Naive B cell (primary cell): ENCODE results near the gene PLCXD3. TPM values are rescaled to one million over a fixed set of nuclear protein-coding genes. Genes with fewer than 3 reads are reported as not detected.

Experiments used
- ATAC-seq, 2 donors: fragments of 150-1000 bp; cut with Tn5 transposase; 2 replicates each; pipeline ENCODE4 v1.10.0; 2021; ENCODE audit warnings: low read depth in 2 of 2, mild to moderate bottlenecking in 2 of 2, moderate library complexity in 2 of 2
- DNase-seq: peaks from one replicate; pipeline ENCODE4 v3.0.0; 2022
- H3K27ac Mint-ChIP-seq, 6 donors: one replicate each; pipeline ENCODE4 v1.8.0; 2020 to 2022; ENCODE audit warnings: mild to moderate bottlenecking in 6 of 6, mixed read lengths in 6 of 6, moderate library complexity in 5 of 6, inconsistent platforms in 2 of 6
- H3K27me3 Mint-ChIP-seq, 3 donors: one replicate each; pipeline ENCODE4 v1.8.0; 2021 to 2022; ENCODE audit warnings: mixed read lengths in 3 of 3, mild to moderate bottlenecking in 1 of 3
- H3K36me3 Mint-ChIP-seq, 2 donors: one replicate each; pipeline ENCODE4 v1.8.0; 2020 to 2022; ENCODE audit warnings: mixed read lengths in 2 of 2, inconsistent platforms in 1 of 2, mild to moderate bottlenecking in 1 of 2
- H3K4me1 Mint-ChIP-seq, 3 donors: one replicate each; pipeline ENCODE4 v1.8.0; 2020 to 2022; ENCODE audit warnings: mixed read lengths in 3 of 3, inconsistent platforms in 1 of 3, mild to moderate bottlenecking in 1 of 3, moderate library complexity in 1 of 3
- H3K4me3 Mint-ChIP-seq, 8 donors: one replicate each; pipeline ENCODE4 v1.8.0; 2020 to 2022; ENCODE audit warnings: mild to moderate bottlenecking in 8 of 8, mixed read lengths in 8 of 8, moderate library complexity in 8 of 8, inconsistent platforms in 2 of 8
- H3K9me3 Mint-ChIP-seq, 7 donors: one replicate each; pipeline ENCODE4 v1.8.0; 2020 to 2022; ENCODE audit warnings: mixed read lengths in 7 of 7, mild to moderate bottlenecking in 5 of 7, inconsistent platforms in 2 of 7, moderate library complexity in 1 of 7
- polyA plus RNA-seq, 6 donors: library from polyadenylated mRNA; unstranded; fragments of 300-500 nt; fragmentation: Illumina TruSeq; gene quantifications; one replicate each; pipeline ENCODE4 v1.2.3, GENCODE V29; 2021; ENCODE audit warnings: low read depth in 6 of 6

Gene PLCXD3
- polyA plus RNA-seq = not detected

- H3K36me3 Mint-ChIP-seq = peaks cover 0 to 8% of the 10 kb centered on the region in 2 donors
- H3K4me3 Mint-ChIP-seq = no peak within 1 kb of the TSS
- H3K4me1 Mint-ChIP-seq = peaks cover 0 to 3% (median 2%) of the 10 kb centered on the region in 3 donors
- peaks cover 0 to 7% (median 3%) of the 10 kb centered on the region in 7 donors for H3K9me3 Mint-ChIP-seq
- no peak within 1 kb of the TSS for H3K27ac Mint-ChIP-seq
- ATAC-seq = no peak
- H3K27me3 Mint-ChIP-seq = peaks cover 23 to 30% (median 24%) of the 10 kb centered on the region in 3 donors
- no peak for DNase-seq
Measured at GRCh38 chr5:41510176-41510831, at the start of gene PLCXD3. Gene PLCXD3, minus strand, starts transcription at chr5:41510601. Its CDS starts 75 bp downstream, at chr5:41510526.

- Mint-ChIP-seq H3K36me3 (no peaks in the 10 kb centered on the region), H3K4me1 (no peaks in the 10 kb centered on the region), H3K4me3 (no peak overlapping the region), H3K27ac (no peak overlapping the region), H3K27me3 (no peaks in the 10 kb centered on the region), H3K9me3 (peaks cover 4 to 18% (median 8%) of the 10 kb centered on the region in 7 donors)
- DNase-seq (no peak), ATAC-seq (no peak)
Measured at GRCh38 chr5:41559184-41559583, 48.8 kb upstream of the PLCXD3 start.

GRCh38 chr5:41558295-41558694 lies 47.9 kb upstream of the PLCXD3 start:
- DNase-seq = no peak
- Mint-ChIP-seq H3K9me3 (peaks cover 0 to 10% (median 8%) of the 10 kb centered on the region in 7 donors), H3K36me3 (no peaks in the 10 kb centered on the region), H3K27ac (no peak overlapping the region), H3K4me3 (no peak overlapping the region), H3K4me1 (no peaks in the 10 kb centered on the region), H3K27me3 (no peaks in the 10 kb centered on the region)
- no peak for ATAC-seq

- Mint-ChIP-seq H3K36me3 (no peaks in the 10 kb centered on the region), H3K27me3 (no peaks in the 10 kb centered on the region), H3K9me3 (peaks cover 10 to 22% (median 15%) of the 10 kb centered on the region in 7 donors), H3K4me1 (no peaks in the 10 kb centered on the region), H3K27ac (no peak overlapping the region), H3K4me3 (no peak overlapping the region)
- no peak for ATAC-seq
- DNase-seq = no peak
Measured at GRCh38 chr5:41547991-41548390, 37.6 kb upstream of the PLCXD3 start.

GRCh38 chr5:41542183-41542582 lies 31.8 kb upstream of the PLCXD3 start:
- H3K27me3 Mint-ChIP-seq = no peaks in the 10 kb centered on the region
- H3K27ac Mint-ChIP-seq = no peak overlapping the region
- H3K4me3 Mint-ChIP-seq = no peak overlapping the region
- H3K9me3 Mint-ChIP-seq = peaks cover 0 to 37% (median 4%) of the 10 kb centered on the region in 7 donors
- ATAC-seq (no peak), DNase-seq (no peak)
- no peaks in the 10 kb centered on the region for H3K36me3 Mint-ChIP-seq
- H3K4me1 Mint-ChIP-seq = no peaks in the 10 kb centered on the region

GRCh38 chr5:41539454-41539853 lies 29.1 kb upstream of the PLCXD3 start:
- no peak for ATAC-seq

GRCh38 chr5:41537581-41537980 lies 27.2 kb upstream of the PLCXD3 start:
- Mint-ChIP-seq H3K4me3 (no peak overlapping the region), H3K9me3 (peaks cover 0 to 38% (median 9%) of the 10 kb centered on the region in 7 donors), H3K27ac (no peak overlapping the region), H3K4me1 (no peaks in the 10 kb centered on the region), H3K27me3 (no peaks in the 10 kb centered on the region), H3K36me3 (no peaks in the 10 kb centered on the region)
- ATAC-seq (no peak), DNase-seq (no peak)

More at GRCh38 chr5:41539454-41539853, 29.1 kb upstream of the PLCXD3 start:
- H3K36me3 Mint-ChIP-seq = no peaks in the 10 kb centered on the region
- H3K4me3 Mint-ChIP-seq = no peak overlapping the region
- DNase-seq = no peak
- H3K27ac Mint-ChIP-seq = no peak overlapping the region
- H3K4me1 Mint-ChIP-seq = no peaks in the 10 kb centered on the region
- H3K27me3 Mint-ChIP-seq = no peaks in the 10 kb centered on the region
- peaks cover 0 to 38% (median 9%) of the 10 kb centered on the region in 7 donors for H3K9me3 Mint-ChIP-seq

- no peak for ATAC-seq
- no peaks in the 10 kb centered on the region for H3K36me3 Mint-ChIP-seq
Measured at GRCh38 chr5:41532485-41532884, 22.1 kb upstream of the PLCXD3 start.

GRCh38 chr5:41527201-41527779 lies 16.9 kb upstream of the PLCXD3 start:
- no peak for ATAC-seq
- no peaks in the 10 kb centered on the region for H3K36me3 Mint-ChIP-seq
- no peaks in the 10 kb centered on the region for H3K27me3 Mint-ChIP-seq
- H3K4me1 Mint-ChIP-seq = no peaks in the 10 kb centered on the region
- no peak overlapping the region for H3K4me3 Mint-ChIP-seq
- H3K9me3 Mint-ChIP-seq = peaks cover 0 to 8% (median 3%) of the 10 kb centered on the region in 7 donors
- H3K27ac Mint-ChIP-seq = no peak overlapping the region
- no peak for DNase-seq

More at GRCh38 chr5:41532485-41532884, 22.1 kb upstream of the PLCXD3 start:
- H3K4me3 Mint-ChIP-seq = no peak overlapping the region
- no peak overlapping the region for H3K27ac Mint-ChIP-seq
- H3K4me1 Mint-ChIP-seq = no peaks in the 10 kb centered on the region
- H3K9me3 Mint-ChIP-seq = peaks cover 0 to 9% (median 8%) of the 10 kb centered on the region in 7 donors
- no peak for DNase-seq
- H3K27me3 Mint-ChIP-seq = no peaks in the 10 kb centered on the region

- ATAC-seq = no peak
- H3K4me3 Mint-ChIP-seq = no peak overlapping the region
- H3K36me3 Mint-ChIP-seq = no peaks in the 10 kb centered on the region
- H3K27me3 Mint-ChIP-seq = no peaks in the 10 kb centered on the region
- DNase-seq = no peak
- H3K27ac Mint-ChIP-seq = no peak overlapping the region
- H3K4me1 Mint-ChIP-seq = no peaks in the 10 kb centered on the region
- H3K9me3 Mint-ChIP-seq = peaks cover 0 to 8% (median 3%) of the 10 kb centered on the region in 7 donors
Measured at GRCh38 chr5:41526699-41527098, 16.3 kb upstream of the PLCXD3 start.

GRCh38 chr5:41524174-41524573 lies 13.8 kb upstream of the PLCXD3 start:
- Mint-ChIP-seq H3K27me3 (no peaks in the 10 kb centered on the region), H3K4me1 (no peaks in the 10 kb centered on the region), H3K36me3 (no peaks in the 10 kb centered on the region), H3K9me3 (peaks cover 0 to 6% (median 3%) of the 10 kb centered on the region in 7 donors), H3K27ac (no peak overlapping the region), H3K4me3 (no peak overlapping the region)
- no peak for DNase-seq
- ATAC-seq = no peak

- DNase-seq (no peak), ATAC-seq (no peak)
- Mint-ChIP-seq H3K27ac (peak overlapping the region in 1 of 6 donors; percentile 10), H3K9me3 (peaks cover 0 to 5% (median 0%) of the 10 kb centered on the region in 7 donors), H3K36me3 (no peaks in the 10 kb centered on the region), H3K4me3 (no peak overlapping the region), H3K4me1 (no peaks in the 10 kb centered on the region), H3K27me3 (no peaks in the 10 kb centered on the region)
Measured at GRCh38 chr5:41522193-41522786, 11.9 kb upstream of the PLCXD3 start.

- Mint-ChIP-seq H3K4me3 (no peak overlapping the region), H3K27ac (no peak overlapping the region), H3K9me3 (peaks cover 0 to 5% (median 0%) of the 10 kb centered on the region in 7 donors), H3K27me3 (peaks cover 0 to 3% (median 0%) of the 10 kb centered on the region in 3 donors), H3K36me3 (no peaks in the 10 kb centered on the region), H3K4me1 (no peaks in the 10 kb centered on the region)
- DNase-seq (no peak), ATAC-seq (no peak)
Measured at GRCh38 chr5:41519801-41520200, 9.4 kb upstream of the PLCXD3 start.

GRCh38 chr5:41517909-41518308 lies 7.5 kb upstream of the PLCXD3 start:
- ATAC-seq (no peak), DNase-seq (no peak)
- Mint-ChIP-seq H3K4me1 (no peaks in the 10 kb centered on the region), H3K27me3 (peaks cover 0 to 4% (median 0%) of the 10 kb centered on the region in 3 donors), H3K27ac (no peak overlapping the region), H3K4me3 (no peak overlapping the region), H3K36me3 (no peaks in the 10 kb centered on the region), H3K9me3 (peaks cover 0 to 4% (median 0%) of the 10 kb centered on the region in 7 donors)
